AG10803 (cell line): Measurements from ENCODE around the gene ATP6V0D1.

ENCODE experiments used
- DNase-seq: peaks from one replicate; pipeline ENCODE4 v3.0.0; 2010; ENCODE audit warnings: low read depth
- H3K4me3 ChIP-seq: 2 replicates; pipeline ENCODE4 v1.5.1; 2011; ENCODE audit warnings: mild to moderate bottlenecking, low read length, control low read depth
- CTCF ChIP-seq: conservative IDR thresholded peaks from 2 replicates; pipeline ENCODE4 v1.5.1; 2011; ENCODE audit warnings: mild to moderate bottlenecking, low read length, control low read depth, inconsistent platforms

The ATP6V0D1 gene

DNA sequence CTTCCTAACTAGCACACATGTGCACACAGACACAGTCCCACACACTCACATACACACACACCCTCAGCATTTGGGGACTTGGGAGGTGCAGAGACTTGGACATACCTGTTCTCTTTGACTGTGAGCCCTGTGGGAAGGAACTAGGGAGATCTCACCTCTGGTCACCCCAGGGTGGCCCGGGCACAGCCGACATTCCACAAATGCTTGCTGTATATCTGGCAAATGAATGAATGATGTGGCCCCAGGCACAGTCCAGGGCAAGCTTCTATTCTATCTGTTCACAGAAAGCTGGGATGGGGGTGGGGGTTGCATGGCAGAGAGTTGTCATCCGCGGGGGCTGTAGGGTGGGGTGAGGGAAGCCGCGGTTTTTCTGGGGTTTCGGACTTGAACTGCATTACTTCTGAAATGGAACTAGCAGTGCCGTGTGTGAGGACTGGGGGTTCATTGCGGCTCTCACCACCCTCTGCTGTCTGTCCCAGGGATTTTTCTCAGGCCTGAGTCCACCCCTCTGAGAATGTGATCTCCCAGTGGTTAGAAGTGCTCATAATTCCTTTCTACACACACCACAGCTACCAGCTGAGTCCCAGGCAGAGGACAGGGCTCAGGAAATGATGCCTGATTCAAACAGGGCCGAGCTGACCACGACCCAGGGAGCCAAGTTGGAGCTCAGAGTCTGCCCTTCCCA is 44.4 kb upstream of the ATP6V0D1 start:
- peak; percentile 35 for TF ChIP-seq CTCF
- H3K4me3 ChIP-seq = no peak overlapping the region
- DNase-seq = peak; percentile 41

DNA sequence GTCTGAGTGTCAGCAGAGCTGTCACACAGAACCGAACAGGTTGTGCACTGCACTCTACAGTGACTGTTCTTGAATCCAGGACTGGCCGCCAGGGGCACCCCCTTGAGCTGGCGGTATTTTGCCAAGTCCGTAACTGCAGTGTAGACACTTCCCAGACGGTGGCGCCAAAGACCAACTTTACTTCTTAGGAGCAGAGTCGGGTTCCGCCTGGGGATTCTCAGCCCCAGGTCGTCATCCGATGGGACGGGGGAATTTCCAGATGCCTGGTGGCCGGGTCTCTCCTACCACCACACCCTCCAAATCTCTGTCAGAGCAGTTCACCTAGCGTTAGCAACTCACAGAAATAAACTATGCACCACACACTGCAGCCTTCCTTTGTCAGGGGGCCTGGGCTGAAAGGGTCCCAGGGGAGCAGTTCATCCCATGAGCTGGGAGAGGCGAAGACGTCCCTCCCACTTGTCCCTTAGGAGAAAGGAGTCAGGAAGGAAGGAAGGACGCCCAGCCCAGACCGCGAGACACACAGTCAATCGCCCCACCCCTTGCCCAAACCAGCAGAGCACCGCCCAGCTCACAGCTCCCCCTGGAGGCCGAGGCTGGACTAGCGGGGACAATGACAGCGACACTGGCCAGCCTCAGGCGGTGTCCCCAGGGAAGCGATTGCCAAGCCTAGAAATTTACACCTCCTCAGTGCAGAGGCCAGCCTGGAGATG is 40.3 kb upstream of the ATP6V0D1 start:
- peak overlapping the region; percentile 73 for H3K4me3 ChIP-seq
- DNase-seq = peak; percentile 92
- TF ChIP-seq CTCF = peak; percentile 93

DNA sequence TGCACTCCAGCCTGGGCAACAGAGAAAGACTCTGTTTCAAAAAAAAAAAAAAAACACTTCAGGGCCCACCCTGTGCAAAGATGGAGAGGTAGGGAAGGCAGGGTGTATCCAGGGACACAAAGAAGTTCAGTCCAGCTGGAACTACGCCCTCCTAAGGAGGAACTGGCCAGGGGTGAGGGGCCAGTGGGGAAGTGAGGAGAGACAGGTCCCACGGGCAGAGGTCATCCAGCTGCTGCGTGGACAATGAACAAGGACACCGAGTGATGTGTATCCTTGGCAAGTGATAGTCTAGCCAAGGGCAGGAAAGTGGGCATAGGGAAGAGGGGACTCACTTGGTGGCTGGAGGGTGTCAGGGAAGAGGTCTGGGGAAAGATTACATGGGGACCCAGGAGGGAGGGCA is 38.3 kb upstream of the ATP6V0D1 start:
- H3K4me3 ChIP-seq = no peak overlapping the region
- no peak for TF ChIP-seq CTCF
- no peak for DNase-seq

- no peak overlapping the region for H3K4me3 ChIP-seq
- no peak for DNase-seq
- TF ChIP-seq CTCF = no peak
Observed at GRCh38 chr16:67518676-67519075, 37.7 kb upstream of the ATP6V0D1 start.

DNA sequence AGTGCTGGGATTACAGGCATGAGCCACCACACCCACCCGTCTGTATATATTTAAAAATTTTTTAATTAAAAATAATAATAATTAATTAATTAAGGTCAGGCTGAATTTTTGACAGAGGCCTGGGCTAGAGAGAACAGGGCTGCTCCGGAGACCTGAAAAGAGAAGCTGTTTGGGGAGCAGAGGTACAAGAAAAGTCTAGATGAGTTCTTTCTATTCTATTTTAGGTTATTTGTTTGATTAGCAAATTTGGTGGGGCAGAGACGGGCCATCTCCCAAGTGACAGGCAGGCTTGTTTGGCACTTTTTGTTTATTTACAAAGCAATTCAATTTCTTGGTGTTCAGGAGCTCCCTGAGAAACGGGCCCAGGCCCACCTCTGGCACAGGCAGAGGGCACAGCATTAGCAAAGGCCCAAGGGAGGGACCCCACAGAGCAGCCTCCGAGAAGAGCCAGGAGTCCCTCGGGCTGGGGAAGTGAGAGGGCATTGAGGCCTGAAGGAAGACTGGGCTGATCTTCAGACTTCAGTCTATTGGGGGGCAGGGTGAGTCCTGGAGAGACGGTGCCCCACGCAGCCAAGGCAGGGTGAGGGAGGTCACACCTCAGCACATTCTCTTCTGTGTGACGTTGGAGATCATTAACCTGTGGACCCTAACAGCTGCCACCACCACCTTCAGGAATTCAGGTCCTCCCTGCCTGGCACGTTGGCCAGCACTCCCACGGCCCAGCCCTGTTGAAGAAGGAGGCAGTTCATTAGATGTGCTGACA is 36.9 kb upstream of the ATP6V0D1 start:
- no peak for TF ChIP-seq CTCF
- no peak for DNase-seq
- H3K4me3 ChIP-seq = no peak overlapping the region

- no peak overlapping the region for H3K4me3 ChIP-seq
- no peak for DNase-seq
- TF ChIP-seq CTCF = no peak
Observed at GRCh38 chr16:67517155-67517445, 36.1 kb upstream of the ATP6V0D1 start.
